ENCODE results near the gene WDR5.

DNA sequence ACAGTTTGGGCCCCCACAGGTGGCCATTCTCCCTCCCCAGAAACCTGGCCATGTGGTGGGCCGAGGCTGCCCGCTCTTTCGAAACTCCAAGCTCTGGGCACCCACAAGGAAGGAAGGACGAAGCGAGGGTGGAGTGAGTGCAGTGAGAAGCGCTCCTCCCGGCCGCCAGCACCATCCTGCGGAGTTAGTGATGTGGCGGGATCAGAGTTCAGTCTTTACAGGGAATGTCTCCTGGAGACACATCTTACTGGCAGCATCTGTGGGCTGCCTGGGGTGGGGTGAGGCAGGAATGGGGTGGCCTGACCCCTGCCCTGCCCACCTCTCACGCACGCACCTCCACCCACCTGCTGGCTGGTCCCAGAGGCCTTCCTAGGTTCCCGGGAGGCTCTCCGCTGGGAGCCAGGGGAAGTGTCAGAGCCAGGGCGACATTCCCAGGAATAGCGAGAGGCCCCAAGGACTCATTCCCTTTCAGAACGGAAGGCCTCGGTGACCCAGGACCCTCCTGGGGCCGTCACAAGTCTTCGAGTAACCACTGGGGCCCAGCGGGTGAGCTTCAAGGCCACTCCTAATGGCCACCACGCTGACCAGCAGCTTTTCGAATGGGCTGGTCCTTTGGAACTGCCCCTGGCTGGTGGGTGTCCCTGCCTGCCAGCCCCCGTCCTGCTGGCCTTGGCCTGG lies 34.0 kb downstream of the WDR5 start:
- TF ChIP-seq FOXK2 (IDR thresholded peaks at IDR 0.05) (no peak), CTBP1 (IDR thresholded peaks at IDR 0.05; ENCODE audit: borderline replicate concordance) (no peak), ELF4 (IDR thresholded peaks at IDR 0.05) (no peak), FOXA1 (IDR thresholded peaks at IDR 0.05) (no peak), ZNF384 (IDR thresholded peaks at IDR 0.05) (no peak), SUZ12 (IDR thresholded peaks at IDR 0.05) (no peak), FOXM1 (IDR thresholded peaks at IDR 0.05; ENCODE audit: borderline replicate concordance) (no peak)

All from HEK293T (cell line).